Endothelial cell (in vitro differentiated cells): ENCODE data around the gene KLC1. TPM values are rescaled to one million over a fixed set of nuclear protein-coding genes. Genes with fewer than 3 reads are reported as not detected.
A peak's percentile ranks its signal among the peaks of the same experiment; 100 is the strongest.

Experiments used
- DNase-seq: peaks from one replicate; pipeline ENCODE4 v3.0.0; 2021; ENCODE audit warnings: low spot score
- H3K27ac Mint-ChIP-seq: one replicate; pipeline ENCODE4 v1.8.0; 2021; ENCODE audit warnings: mixed read lengths, inconsistent platforms; ENCODE audit not compliant: unreplicated experiment
- H3K27me3 Mint-ChIP-seq: one replicate; pipeline ENCODE4 v1.8.0; 2021; ENCODE audit warnings: mild to moderate bottlenecking, moderate library complexity, mixed read lengths, inconsistent platforms; ENCODE audit not compliant: unreplicated experiment
- H3K36me3 Mint-ChIP-seq: one replicate; pipeline ENCODE4 v1.8.0; 2021; ENCODE audit warnings: mild to moderate bottlenecking, low read depth, mixed read lengths, inconsistent platforms; ENCODE audit not compliant: unreplicated experiment
- H3K4me1 Mint-ChIP-seq: one replicate; pipeline ENCODE4 v1.8.0; 2021; ENCODE audit warnings: mild to moderate bottlenecking, mixed read lengths, inconsistent platforms; ENCODE audit not compliant: unreplicated experiment
- H3K4me3 Mint-ChIP-seq: one replicate; pipeline ENCODE4 v1.8.0; 2021; ENCODE audit warnings: mild to moderate bottlenecking, mixed read lengths, inconsistent platforms; ENCODE audit not compliant: unreplicated experiment
- H3K9me3 Mint-ChIP-seq: one replicate; pipeline ENCODE4 v1.8.0; 2021; ENCODE audit warnings: mixed read lengths, inconsistent platforms; ENCODE audit not compliant: unreplicated experiment
- CTCF ChIP-seq: fragments of 200-600 bp; sonication (generic); IDR thresholded peaks from one replicate; pipeline ENCODE4 v1.5.0; 2021; ENCODE audit warnings: antibody characterized with exemption; ENCODE audit not compliant: unreplicated experiment
- total RNA-seq: library from RNA; stranded (reverse); fragmentation: NEBNext Ultra II Directional; extraction: Animal tissue kit (Norgen Biotek cat#: 25700); gene quantifications from one replicate; pipeline ENCODE4 v1.2.1, GENCODE V29; 2021; ENCODE audit not compliant: unreplicated experiment

The KLC1 gene
- total RNA-seq, 1 donor from 2014 or later = 220 TPM

GRCh38 chr14:103727313-103727980 lies 98.4 kb downstream of the KLC1 start:
- peaks cover 2% of the 10 kb centered on the region for H3K27me3 Mint-ChIP-seq
- H3K9me3 Mint-ChIP-seq = no peaks in the 10 kb centered on the region
- H3K4me3 Mint-ChIP-seq = no peak overlapping the region
- TF ChIP-seq CTCF = no peak
- peaks cover 11% of the 10 kb centered on the region for H3K4me1 Mint-ChIP-seq
- H3K36me3 Mint-ChIP-seq = peaks cover 16% of the 10 kb centered on the region
- no peak for DNase-seq
- H3K27ac Mint-ChIP-seq = no peak overlapping the region

- peak overlapping the region; percentile 77 for H3K27ac Mint-ChIP-seq
- H3K4me1 Mint-ChIP-seq = peaks cover 14% of the 10 kb centered on the region
- H3K36me3 Mint-ChIP-seq = peaks cover 23% of the 10 kb centered on the region
- peak overlapping the region; percentile 42 for H3K4me3 Mint-ChIP-seq
- peaks cover 5% of the 10 kb centered on the region for H3K27me3 Mint-ChIP-seq
- no peak for DNase-seq
- TF ChIP-seq CTCF = no peak
- no peaks in the 10 kb centered on the region for H3K9me3 Mint-ChIP-seq
Measured at GRCh38 chr14:103728141-103728540, 99.1 kb downstream of the KLC1 start.

DNA sequence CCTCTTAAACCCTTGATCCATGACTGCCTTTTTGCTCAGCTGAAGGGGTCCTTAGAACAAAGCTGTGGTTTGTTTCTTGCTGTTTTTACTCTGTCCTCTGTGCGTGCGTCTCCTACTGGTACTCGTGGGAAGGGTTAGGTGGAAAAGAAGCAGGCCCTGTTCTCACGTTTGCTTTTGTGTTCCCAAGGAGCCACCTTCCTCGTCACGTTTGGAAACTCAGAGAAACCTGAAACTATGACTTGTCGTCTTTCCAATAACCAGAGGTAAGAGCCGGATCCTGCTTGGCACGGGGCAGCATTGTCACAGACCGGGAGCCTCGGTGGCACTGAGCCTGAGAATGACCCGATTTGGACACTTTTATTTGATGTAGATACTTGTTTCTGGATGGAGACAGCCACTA lies 99.7 kb downstream of the KLC1 start:
- peak overlapping the region; percentile 77 for H3K27ac Mint-ChIP-seq
- peak overlapping the region; percentile 42 for H3K4me3 Mint-ChIP-seq
- H3K36me3 Mint-ChIP-seq = peaks cover 27% of the 10 kb centered on the region
- no peak for TF ChIP-seq CTCF
- no peak for DNase-seq
- H3K4me1 Mint-ChIP-seq = peaks cover 14% of the 10 kb centered on the region
- no peaks in the 10 kb centered on the region for H3K9me3 Mint-ChIP-seq
- H3K27me3 Mint-ChIP-seq = peaks cover 7% of the 10 kb centered on the region

- no peak for DNase-seq
- Mint-ChIP-seq H3K9me3 (no peaks in the 10 kb centered on the region), H3K4me1 (peaks cover 18% of the 10 kb centered on the region), H3K27ac (no peak overlapping the region), H3K36me3 (peaks cover 32% of the 10 kb centered on the region), H3K27me3 (peaks cover 7% of the 10 kb centered on the region), H3K4me3 (no peak overlapping the region)
- TF ChIP-seq CTCF = no peak
Measured at GRCh38 chr14:103729496-103730448, 100.8 kb downstream of the KLC1 start.

DNA sequence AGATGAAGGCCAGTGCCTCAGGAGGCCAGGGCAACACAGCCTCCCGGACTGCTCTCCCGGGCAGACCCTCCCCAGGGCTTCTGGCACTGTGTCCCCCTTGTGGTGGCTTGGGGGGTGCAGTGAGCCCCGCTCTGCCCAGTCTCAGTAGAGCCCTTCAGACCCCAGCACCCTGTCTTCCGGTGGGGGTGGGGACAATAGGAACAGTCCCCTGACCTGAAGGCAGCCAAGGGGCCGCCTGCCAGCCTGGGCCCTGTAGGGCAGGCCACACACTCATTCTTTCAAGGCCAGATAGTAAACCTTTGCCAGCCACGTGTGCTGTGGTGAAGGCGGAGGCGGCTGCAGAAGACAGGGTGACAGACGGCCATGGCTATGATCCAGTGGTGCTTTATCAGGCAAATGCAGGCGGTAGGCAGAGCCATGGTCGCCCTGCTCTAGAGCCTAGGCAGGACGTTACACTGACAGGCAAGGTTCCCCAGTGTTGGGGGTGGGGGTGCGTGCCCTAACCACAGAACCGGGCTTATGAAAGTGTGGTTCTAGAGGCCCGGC lies 101.6 kb downstream of the KLC1 start:
- DNase-seq = no peak
- Mint-ChIP-seq H3K4me1 (peaks cover 22% of the 10 kb centered on the region), H3K36me3 (peaks cover 36% of the 10 kb centered on the region), H3K9me3 (no peaks in the 10 kb centered on the region), H3K27me3 (peaks cover 7% of the 10 kb centered on the region), H3K27ac (no peak overlapping the region), H3K4me3 (no peak overlapping the region)
- TF ChIP-seq CTCF = no peak
